ENCODE data around the gene CLCF1.
"Not testable (repeated sequence)": the region's sequence is repeated elsewhere in the genome, so short reads cannot be mapped to it uniquely, and the experiment has no call there.

Gene CLCF1

DNA sequence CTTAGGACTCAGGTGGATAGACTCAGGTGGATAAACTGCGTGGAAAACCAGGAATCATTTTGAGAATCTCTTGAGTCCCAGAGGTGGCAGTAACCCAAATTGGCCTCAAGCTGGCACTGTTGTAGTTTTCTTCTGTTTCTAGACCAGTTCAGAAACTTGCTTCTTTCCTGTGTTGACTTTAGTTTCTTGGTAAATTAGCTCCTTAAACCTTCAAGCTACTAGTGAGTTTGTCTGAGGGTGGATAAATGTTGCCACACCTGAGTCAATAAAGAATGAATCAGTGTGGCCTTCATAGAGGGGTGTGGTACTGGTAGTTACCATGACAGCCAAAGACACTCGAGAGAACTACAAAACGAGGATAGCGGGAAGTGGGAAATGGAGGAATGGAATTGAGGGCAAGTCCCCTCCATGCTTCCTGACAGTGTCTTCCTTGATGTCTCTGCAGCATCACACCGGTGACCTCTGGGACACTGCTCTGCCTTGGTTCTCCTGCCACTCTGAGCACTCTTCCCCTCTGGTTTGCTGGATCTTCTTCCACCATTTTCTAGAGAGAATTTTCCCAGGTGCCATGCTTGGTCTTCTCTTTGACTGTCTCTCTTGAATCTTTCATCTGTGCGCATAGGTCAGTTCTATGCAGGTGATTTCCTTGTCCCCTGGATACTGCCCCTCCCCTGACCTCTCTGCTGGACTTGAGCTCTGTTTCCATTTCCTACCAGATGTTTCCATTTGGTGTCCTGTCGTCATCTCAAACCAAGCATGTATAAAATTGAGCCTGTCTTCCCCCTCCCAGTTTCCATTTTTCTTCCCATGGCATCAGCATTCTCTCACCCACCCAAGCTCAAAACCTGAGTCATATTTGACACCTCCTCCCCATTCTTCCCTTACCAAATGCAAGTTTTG is 27.2 kb downstream of the CLCF1 start:
- no peak for DNase-seq (ENCODE audit: low spot score)
- Mint-ChIP-seq H3K27ac (no peak overlapping the region), H3K36me3 (ENCODE audit: low read depth) (no peaks in the 10 kb centered on the region), H3K9me3 (peaks cover 4% of the 10 kb centered on the region), H3K4me1 (ENCODE audit: low read depth) (peaks cover 22% of the 10 kb centered on the region), H3K4me3 (no peak overlapping the region), H3K27me3 (ENCODE audit: low read depth) (no peaks in the 10 kb centered on the region)

DNA sequence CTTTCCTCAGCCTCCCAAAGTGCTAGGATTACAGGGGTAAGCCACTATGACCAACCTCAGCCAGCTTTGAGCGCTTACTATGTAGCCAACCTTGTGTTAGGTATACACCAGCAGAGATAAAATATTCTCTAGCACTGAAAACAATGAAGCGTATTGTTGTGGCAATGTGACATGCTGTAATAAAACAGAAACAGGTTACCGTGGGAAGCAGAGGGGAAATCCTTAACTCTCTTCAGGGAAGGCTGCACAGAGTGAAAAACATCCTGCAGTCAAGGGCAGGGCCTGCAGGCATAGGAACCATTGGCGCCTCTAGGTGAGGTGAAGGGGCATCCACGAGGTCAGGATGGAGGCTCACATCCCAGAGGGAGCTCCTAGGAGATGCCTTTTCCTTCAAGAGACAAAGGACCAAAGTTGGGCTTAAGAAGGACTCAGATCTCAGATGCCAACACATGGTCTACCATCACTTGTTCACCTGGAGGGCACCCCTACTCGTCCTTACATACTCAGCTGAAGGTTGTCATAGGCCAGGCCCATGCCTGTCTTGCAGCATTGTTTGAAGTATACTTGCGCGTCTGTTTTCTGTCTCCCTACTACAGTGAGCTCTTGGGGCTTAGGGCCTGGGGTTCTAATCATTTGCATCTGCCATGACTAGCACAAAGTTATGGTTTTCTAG is 28.0 kb downstream of the CLCF1 start:
- H3K4me3 Mint-ChIP-seq = no peak overlapping the region
- peaks cover 4% of the 10 kb centered on the region for H3K9me3 Mint-ChIP-seq
- H3K27ac Mint-ChIP-seq = no peak overlapping the region
- no peak for DNase-seq (ENCODE audit: low spot score)
- H3K4me1 Mint-ChIP-seq (ENCODE audit: low read depth) = peaks cover 22% of the 10 kb centered on the region
- no peaks in the 10 kb centered on the region for H3K36me3 Mint-ChIP-seq (ENCODE audit: low read depth)
- H3K27me3 Mint-ChIP-seq (ENCODE audit: low read depth) = no peaks in the 10 kb centered on the region

DNA sequence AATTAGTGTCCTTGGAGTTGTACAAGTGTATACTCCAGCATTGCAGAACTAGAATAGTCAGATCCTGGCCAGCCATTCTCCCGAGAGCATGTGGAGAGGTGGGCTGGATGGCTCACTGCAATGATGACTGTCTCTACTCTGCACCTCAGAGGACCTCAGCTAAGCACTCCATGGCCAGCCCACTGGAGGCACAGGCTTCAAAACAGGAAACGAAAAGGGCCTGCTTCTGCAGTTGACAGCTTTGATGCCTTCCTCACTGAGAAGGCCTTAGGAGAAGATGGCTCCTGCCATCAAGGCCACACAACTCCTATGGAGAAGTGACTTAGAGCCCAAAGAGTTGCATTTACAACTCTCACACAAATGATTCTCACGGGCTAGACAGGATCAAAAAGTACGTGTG is 29.1 kb downstream of the CLCF1 start:
- H3K9me3 Mint-ChIP-seq = peaks cover 4% of the 10 kb centered on the region
- peak overlapping the region; percentile 74 for H3K27ac Mint-ChIP-seq
- H3K36me3 Mint-ChIP-seq (ENCODE audit: low read depth) = no peaks in the 10 kb centered on the region
- no peak for DNase-seq (ENCODE audit: low spot score)
- no peak overlapping the region for H3K4me3 Mint-ChIP-seq
- no peaks in the 10 kb centered on the region for H3K27me3 Mint-ChIP-seq (ENCODE audit: low read depth)
- peaks cover 22% of the 10 kb centered on the region for H3K4me1 Mint-ChIP-seq (ENCODE audit: low read depth)

DNA sequence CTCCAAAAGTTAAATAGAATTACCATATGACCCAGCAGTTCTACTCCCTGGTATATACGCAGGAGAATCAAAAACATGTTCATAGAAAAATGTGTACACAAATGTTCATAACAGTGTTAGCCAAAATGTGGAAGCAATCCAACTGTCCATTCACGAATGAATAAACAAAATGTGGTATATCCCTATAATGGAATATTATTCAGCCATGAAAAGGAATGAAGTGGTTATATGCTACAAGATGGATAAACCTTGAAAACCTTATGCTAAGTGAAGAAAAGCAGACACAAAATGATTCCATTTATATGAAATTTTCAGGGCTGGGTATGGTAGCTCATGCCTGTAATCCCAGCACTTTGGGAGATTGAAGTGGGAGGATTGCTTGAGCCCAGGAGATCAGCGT is 36.1 kb downstream of the CLCF1 start:
- Mint-ChIP-seq H3K27me3 (ENCODE audit: low read depth) (no peaks in the 10 kb centered on the region), H3K27ac (no peak overlapping the region), H3K9me3 (no peaks in the 10 kb centered on the region), H3K36me3 (ENCODE audit: low read depth) (no peaks in the 10 kb centered on the region), H3K4me1 (ENCODE audit: low read depth) (no peaks in the 10 kb centered on the region), H3K4me3 (no peak overlapping the region)
- no peak for DNase-seq (ENCODE audit: low spot score)

DNA sequence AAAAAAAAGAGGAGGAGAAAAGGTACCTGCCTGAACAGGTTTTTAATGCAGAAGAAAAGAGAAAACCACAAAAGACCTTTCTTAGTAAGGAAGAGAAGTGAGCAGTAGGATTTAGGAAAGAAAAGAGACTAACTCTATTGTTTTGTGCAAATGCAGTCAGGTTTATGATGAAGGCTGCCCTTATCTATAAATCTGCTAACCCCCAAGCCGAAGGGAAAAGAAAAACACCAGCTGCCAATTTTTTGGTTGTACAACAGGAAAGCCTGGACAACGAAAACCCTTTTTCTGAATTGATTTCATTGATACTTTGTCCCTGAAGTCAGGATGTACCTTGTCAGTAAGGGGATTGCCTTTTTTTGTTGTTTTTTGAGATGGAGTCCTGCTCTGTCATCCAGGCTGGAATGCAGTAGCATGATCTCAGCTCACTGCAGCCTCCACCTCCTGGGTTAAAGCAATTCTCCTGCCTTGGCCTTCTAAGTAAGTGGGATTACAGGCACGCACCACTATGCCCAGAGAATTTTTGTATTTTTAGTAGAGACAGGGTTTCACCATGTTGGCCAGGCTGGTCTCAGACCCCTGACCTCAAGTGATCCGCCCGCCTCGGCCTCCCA is 41.2 kb downstream of the CLCF1 start:
- no peak for DNase-seq (ENCODE audit: low spot score)
- no peak overlapping the region for H3K27ac Mint-ChIP-seq
- no peaks in the 10 kb centered on the region for H3K36me3 Mint-ChIP-seq (ENCODE audit: low read depth)
- no peak overlapping the region for H3K4me3 Mint-ChIP-seq
- no peaks in the 10 kb centered on the region for H3K9me3 Mint-ChIP-seq
- H3K4me1 Mint-ChIP-seq (ENCODE audit: low read depth) = no peaks in the 10 kb centered on the region
- H3K27me3 Mint-ChIP-seq (ENCODE audit: low read depth) = no peaks in the 10 kb centered on the region

DNA sequence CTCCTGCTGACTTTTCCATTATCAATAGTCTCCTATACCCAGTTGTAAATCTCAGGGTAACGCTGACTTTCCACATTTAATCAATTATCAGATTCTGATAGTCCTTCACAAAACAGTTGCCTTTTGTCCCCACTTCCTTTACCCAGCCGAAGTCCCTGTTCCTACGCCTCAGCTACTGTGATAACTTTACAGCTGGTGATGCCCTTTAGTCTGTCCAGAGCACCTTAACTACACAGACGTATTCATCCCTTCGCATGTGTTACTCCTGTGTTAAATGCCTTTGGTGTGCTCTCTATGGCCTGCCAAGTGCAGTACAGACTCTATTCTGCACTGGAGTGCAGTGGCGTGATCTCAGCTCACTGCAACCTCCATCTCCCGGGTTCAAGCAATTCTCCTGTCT is 49.9 kb downstream of the CLCF1 start:
- no peak overlapping the region for H3K27ac Mint-ChIP-seq

DNA sequence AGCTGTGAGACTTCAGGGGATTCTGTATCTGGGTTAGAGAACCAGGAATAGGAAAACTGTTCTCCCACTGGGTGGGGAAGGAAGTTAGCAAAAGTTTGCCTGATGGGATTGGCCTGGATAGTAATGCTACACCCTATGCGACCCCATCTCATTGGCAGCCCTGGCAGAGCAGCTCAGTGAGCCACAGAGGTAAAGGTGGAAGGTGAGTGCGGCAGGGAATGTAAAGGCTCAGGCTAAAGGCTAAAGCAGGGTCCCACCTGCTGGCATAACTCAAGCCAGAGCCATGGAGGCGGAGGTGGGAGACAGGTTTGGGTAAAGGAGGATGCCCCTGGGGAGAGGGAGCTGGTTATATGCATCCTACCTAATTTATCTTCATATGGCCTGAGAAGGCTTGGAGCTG is 51.3 kb downstream of the CLCF1 start:
- no peaks in the 10 kb centered on the region for H3K9me3 Mint-ChIP-seq
- peaks cover 9% of the 10 kb centered on the region for H3K27me3 Mint-ChIP-seq (ENCODE audit: low read depth)
- H3K4me3 Mint-ChIP-seq = no peak overlapping the region
- no peak for DNase-seq (ENCODE audit: low spot score)
- peaks cover 6% of the 10 kb centered on the region for H3K4me1 Mint-ChIP-seq (ENCODE audit: low read depth)
- H3K27ac Mint-ChIP-seq = no peak overlapping the region
- H3K36me3 Mint-ChIP-seq (ENCODE audit: low read depth) = no peaks in the 10 kb centered on the region

More for the DNA sequence above, 49.9 kb downstream of the CLCF1 start:
- peaks cover 2% of the 10 kb centered on the region for H3K4me1 Mint-ChIP-seq (ENCODE audit: low read depth)
- H3K27me3 Mint-ChIP-seq (ENCODE audit: low read depth) = peaks cover 3% of the 10 kb centered on the region
- H3K36me3 Mint-ChIP-seq (ENCODE audit: low read depth) = no peaks in the 10 kb centered on the region
- no peaks in the 10 kb centered on the region for H3K9me3 Mint-ChIP-seq
- H3K4me3 Mint-ChIP-seq = no peak overlapping the region
- DNase-seq (ENCODE audit: low spot score) = no peak

DNA sequence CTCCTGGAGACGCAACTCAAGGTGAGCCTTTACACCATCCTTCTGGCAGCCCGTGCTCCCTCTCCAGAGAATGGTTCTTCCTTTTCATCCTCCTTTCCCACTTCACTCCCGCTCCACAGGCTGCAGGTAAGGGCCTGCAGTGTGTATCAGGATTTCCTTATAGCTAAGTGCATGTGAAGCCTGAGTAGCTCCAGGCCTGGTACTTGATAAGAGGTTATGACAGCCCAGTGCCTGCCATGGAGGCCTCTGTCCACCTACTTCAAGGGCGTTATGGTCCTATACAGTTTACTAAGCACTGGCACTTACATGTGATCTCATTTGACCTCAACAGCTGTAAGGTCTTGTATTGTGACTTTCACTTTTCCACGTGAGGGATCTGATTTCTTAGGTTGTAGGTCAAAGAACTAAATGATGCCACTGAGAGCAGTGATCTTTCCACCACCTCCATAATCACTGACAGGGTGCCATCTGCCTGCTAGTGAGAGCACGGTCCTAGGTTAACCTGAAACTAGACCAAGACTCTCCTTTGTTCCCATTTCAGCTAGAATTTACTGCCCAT is 52.0 kb downstream of the CLCF1 start:
- no peaks in the 10 kb centered on the region for H3K36me3 Mint-ChIP-seq (ENCODE audit: low read depth)
- H3K27ac Mint-ChIP-seq = no peak overlapping the region
- peaks cover 9% of the 10 kb centered on the region for H3K27me3 Mint-ChIP-seq (ENCODE audit: low read depth)
- H3K4me3 Mint-ChIP-seq = no peak overlapping the region
- peaks cover 8% of the 10 kb centered on the region for H3K4me1 Mint-ChIP-seq (ENCODE audit: low read depth)
- no peaks in the 10 kb centered on the region for H3K9me3 Mint-ChIP-seq
- DNase-seq (ENCODE audit: low spot score) = no peak

DNA sequence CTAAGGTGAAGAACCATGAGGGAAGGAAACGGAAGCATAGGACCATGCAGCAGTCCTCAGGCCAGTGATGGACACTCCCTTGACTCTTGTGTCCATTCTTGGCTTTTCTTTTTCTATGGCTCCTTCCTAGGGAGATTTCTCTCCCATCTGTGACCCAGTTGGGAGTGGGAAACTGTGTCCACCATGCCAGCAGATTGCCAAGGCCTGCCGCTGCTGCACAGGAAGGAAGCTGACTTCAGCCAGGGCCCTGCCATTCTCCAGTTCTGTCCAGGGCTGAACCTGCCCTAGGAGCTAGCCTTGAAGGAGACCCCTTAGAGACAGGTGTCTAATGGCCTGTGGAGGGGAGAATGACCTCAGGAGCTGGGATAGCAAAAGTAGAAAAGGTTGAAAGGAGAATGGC is 52.7 kb downstream of the CLCF1 start:
- H3K4me3 Mint-ChIP-seq = no peak overlapping the region
- H3K9me3 Mint-ChIP-seq = no peaks in the 10 kb centered on the region
- H3K27ac Mint-ChIP-seq = no peak overlapping the region
- peaks cover 9% of the 10 kb centered on the region for H3K27me3 Mint-ChIP-seq (ENCODE audit: low read depth)
- DNase-seq (ENCODE audit: low spot score) = no peak
- no peaks in the 10 kb centered on the region for H3K36me3 Mint-ChIP-seq (ENCODE audit: low read depth)
- peaks cover 8% of the 10 kb centered on the region for H3K4me1 Mint-ChIP-seq (ENCODE audit: low read depth)

DNA sequence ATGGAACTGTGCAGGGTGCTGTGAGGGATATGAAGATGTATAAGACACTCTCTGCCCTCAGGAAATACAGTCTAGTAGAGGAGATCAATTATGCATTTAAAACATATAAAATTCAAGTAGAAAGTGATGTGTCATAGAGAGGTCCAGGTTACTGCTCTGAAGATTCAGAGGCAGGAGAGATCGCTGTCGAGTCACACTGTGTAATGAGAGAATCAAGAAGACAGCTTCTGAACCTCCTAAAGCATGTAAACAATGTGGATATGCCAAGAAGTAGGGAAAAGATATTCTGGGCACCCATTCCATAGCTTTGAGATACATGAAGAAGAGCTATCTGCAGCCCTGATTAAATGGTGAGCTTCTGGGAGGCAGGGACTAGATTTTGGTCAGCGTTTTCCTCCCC is 53.4 kb downstream of the CLCF1 start:
- H3K27ac Mint-ChIP-seq = no peak overlapping the region
- no peak overlapping the region for H3K4me3 Mint-ChIP-seq
- H3K4me1 Mint-ChIP-seq (ENCODE audit: low read depth) = peaks cover 12% of the 10 kb centered on the region
- H3K9me3 Mint-ChIP-seq = no peaks in the 10 kb centered on the region
- H3K36me3 Mint-ChIP-seq (ENCODE audit: low read depth) = no peaks in the 10 kb centered on the region
- peaks cover 9% of the 10 kb centered on the region for H3K27me3 Mint-ChIP-seq (ENCODE audit: low read depth)
- DNase-seq (ENCODE audit: low spot score) = no peak

DNA sequence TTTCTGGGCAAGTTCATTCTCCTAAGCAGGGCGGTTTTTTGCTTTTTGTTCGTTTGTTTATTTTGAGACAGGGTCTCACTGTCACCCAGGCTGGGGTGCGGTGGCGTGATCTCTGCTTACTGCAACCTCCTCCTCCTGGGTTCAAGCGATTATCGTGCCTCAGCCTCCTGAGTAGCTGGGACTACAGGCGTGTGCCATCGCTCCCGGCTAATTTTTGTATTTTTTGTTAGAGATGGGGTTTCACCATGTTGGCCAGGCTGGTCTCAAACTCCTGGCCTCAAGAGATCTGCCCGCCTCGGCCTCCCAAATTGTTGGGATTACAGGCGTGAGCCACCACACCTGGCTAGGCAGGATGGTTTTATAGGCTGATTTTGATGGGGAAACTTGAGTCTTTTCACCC is 54.5 kb downstream of the CLCF1 start:
- not testable (repeated sequence) for DNase-seq (ENCODE audit: low spot score); H3K27ac Mint-ChIP-seq; H3K27me3 Mint-ChIP-seq (ENCODE audit: low read depth); H3K9me3 Mint-ChIP-seq; H3K36me3 Mint-ChIP-seq (ENCODE audit: low read depth)
- peak overlapping the region; percentile 89 for H3K4me3 Mint-ChIP-seq
- H3K4me1 Mint-ChIP-seq (ENCODE audit: low read depth) = peaks cover 18% of the 10 kb centered on the region

DNA sequence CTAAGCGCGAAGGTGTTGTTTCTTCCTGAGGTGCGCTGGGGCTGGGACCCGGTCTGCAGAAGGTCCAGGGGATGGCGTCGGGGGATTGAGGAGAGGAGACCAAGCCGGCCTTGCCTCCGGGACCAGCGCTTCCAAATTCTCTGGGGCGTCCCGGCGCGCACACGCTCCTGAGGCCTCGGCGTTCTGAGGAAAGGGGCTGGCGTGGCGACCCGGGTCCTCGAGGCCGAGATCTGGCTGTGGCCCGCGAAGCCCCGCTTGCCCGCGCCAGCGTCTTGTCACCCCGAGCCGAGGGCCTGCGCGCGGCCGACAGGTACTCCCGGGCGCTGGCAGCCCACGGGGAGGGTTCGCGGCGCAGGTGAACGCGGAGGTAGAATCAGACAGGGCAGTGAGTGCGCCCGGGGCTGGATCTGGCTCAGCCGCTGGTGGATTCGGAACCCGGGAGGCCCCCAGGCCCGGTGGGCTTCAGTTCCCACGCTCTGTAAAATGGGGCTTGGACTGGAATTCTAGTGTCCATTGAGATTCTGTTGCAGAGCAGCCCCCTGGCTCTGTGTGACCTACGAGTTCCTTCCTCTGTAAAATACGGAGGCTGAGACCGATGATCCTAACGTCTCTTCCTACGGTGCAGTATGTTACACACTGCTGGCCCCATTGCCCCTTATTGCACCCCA is 55.4 kb downstream of the CLCF1 start:
- DNase-seq (ENCODE audit: low spot score) = no peak
- H3K4me1 Mint-ChIP-seq (ENCODE audit: low read depth) = peaks cover 26% of the 10 kb centered on the region
- H3K27me3 Mint-ChIP-seq (ENCODE audit: low read depth) = peaks cover 9% of the 10 kb centered on the region
- no peaks in the 10 kb centered on the region for H3K36me3 Mint-ChIP-seq (ENCODE audit: low read depth)
- no peaks in the 10 kb centered on the region for H3K9me3 Mint-ChIP-seq
- H3K4me3 Mint-ChIP-seq = peak overlapping the region; percentile 89
- peak overlapping the region; percentile 97 for H3K27ac Mint-ChIP-seq

DNA sequence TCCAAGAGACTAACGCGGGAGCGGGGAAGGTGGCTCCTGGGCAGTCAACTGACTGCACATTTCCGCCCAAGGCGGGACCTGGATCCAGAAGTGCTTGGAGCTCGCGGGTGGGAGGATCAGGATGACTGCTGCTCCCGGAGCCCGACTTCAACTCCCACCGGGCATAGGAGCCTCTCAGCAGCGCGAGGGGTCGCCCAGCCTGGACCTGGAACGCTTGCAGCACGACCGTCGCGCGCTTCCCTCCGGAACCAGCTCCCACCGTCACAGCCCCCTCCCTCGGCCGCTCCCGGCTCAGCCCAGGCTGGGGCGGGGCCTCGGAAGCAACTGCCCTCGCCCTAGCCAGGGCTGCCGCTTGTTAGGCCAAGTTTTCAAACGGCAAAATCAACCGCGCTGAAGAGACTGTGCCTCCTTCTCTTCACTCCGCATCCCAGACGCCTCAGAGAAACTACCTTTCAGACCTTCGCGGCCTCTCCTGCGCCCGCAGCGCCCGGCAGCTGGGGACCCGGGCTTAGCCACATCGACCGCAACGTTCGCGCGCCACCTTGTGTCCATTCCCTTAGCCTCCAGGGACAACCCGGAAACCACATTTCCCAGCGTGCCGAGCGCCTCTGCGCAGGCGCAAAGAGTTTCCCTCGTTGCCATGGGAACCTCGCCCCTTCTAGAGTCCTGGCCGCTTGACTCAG is 56.1 kb downstream of the CLCF1 start:
- H3K4me3 Mint-ChIP-seq = peak overlapping the region; percentile 89
- H3K9me3 Mint-ChIP-seq = no peaks in the 10 kb centered on the region
- H3K36me3 Mint-ChIP-seq (ENCODE audit: low read depth) = no peaks in the 10 kb centered on the region
- DNase-seq (ENCODE audit: low spot score) = peak; percentile 98
- H3K4me1 Mint-ChIP-seq (ENCODE audit: low read depth) = peaks cover 31% of the 10 kb centered on the region
- H3K27me3 Mint-ChIP-seq (ENCODE audit: low read depth) = peaks cover 9% of the 10 kb centered on the region
- H3K27ac Mint-ChIP-seq = peak overlapping the region; percentile 97

Measured in T-helper 2 cell treated with Interferon-gamma antibody and Interleukin-4, amounts not matched to agents 5 μg/mL and 100 μg/mL, for 36 hours (primary cell).